ENCODE results near the gene AUP1. TPM values are rescaled to one million over a fixed set of nuclear protein-coding genes. Genes with fewer than 3 reads are reported as not detected.

Gene AUP1
- total RNA-seq, 1 experiment from 2014 or later, result 91.5 TPM

- Histone ChIP-seq H3K27me3 (ENCODE audit: insufficient read depth, low read length) (no peaks in the 10 kb centered on the region; the same call in 1 of the 2 replicates), H2AFZ (ENCODE audit: low read length) (no peak within 1 kb of the TSS), H3K56ac (ENCODE audit: insufficient read length, low read depth, low read length) (no peak within 1 kb of the TSS), H2BK12ac (ENCODE audit: insufficient read length, low read depth, low read length) (no peak within 1 kb of the TSS), H3K4ac (ENCODE audit: low read depth, low read length) (no peak within 1 kb of the TSS; the same call in 1 of the 2 replicates), H3K9me3 (ENCODE audit: control insufficient read depth, low read depth, low read length) (no peaks in the 10 kb centered on the region), H2BK20ac (ENCODE audit: low read depth, low read length, poor library complexity, severe bottlenecking) (no peak within 1 kb of the TSS), H2AK5ac (ENCODE audit: insufficient read length, low read length) (no peak within 1 kb of the TSS), H3K27ac (ENCODE audit: insufficient read length, low read depth, low read length) (no peak within 1 kb of the TSS), H4K5ac (ENCODE audit: insufficient read length, low read depth, low read length) (no peak within 1 kb of the TSS), H3K4me2 (ENCODE audit: insufficient read depth, insufficient read length, low read length) (peak within 1 kb of the TSS; percentile 63), H4K20me1 (ENCODE audit: control insufficient read depth, insufficient read depth, insufficient read length) (no peaks in the 10 kb centered on the region), H3K14ac (ENCODE audit: insufficient read depth, low read length) (peak within 1 kb of the TSS; percentile 82), H3T11ph (ENCODE audit: low read length) (no peak within 1 kb of the TSS), H3K18ac (ENCODE audit: insufficient read length, low read depth, low read length) (peak within 1 kb of the TSS; percentile 86), H3K79me2 (ENCODE audit: insufficient read depth, low read length) (no peaks in the 10 kb centered on the region), H3K4me1 (ENCODE audit: insufficient read depth, low read length) (0 out of 2 replicates have a peak, but pooled peaks cover 2% of the 10 kb centered on the region), H3K23me2 (ENCODE audit: insufficient read length, low read depth, low read length, poor library complexity, severe bottlenecking) (peaks cover 20% of the 10 kb centered on the region), H3K9ac (ENCODE audit: extremely low read depth, insufficient read length, low read length) (peak within 1 kb of the TSS; percentile 57), H3K79me1 (ENCODE audit: insufficient read depth, low read depth, low read length, poor library complexity, severe bottlenecking) (no peaks in the 10 kb centered on the region), H2BK5ac (ENCODE audit: insufficient read length, low read length) (no peak within 1 kb of the TSS), H2BK15ac (ENCODE audit: low read depth, low read length) (no peak within 1 kb of the TSS), H4K8ac (replicated peaks; ENCODE audit: insufficient read length, low read depth, low read length) (no peak within 1 kb of the TSS), H3K23ac (ENCODE audit: insufficient read length, low read depth, low read length) (no peak within 1 kb of the TSS), H4K91ac (ENCODE audit: insufficient read length, low read depth, low read length) (no peak within 1 kb of the TSS), H2BK120ac (ENCODE audit: low read depth, low read length, poor library complexity, severe bottlenecking) (peak within 1 kb of the TSS; percentile 82)
- H3K27ac Mint-ChIP-seq, result peak within 1 kb of the TSS; percentile 42 to 96 (median 89); a peak in 6 of 7 replicates
- peaks cover 23 to 24% of the 10 kb centered on the region in 2 experiments for H3K4me1 Mint-ChIP-seq
- peak; percentile 93 for DNase-seq
- H3K27me3 Mint-ChIP-seq (ENCODE audit: low read depth), result peaks cover 58% of the 10 kb centered on the region
- H3K9me3 Mint-ChIP-seq, result no peaks in the 10 kb centered on the region
- H3K4me3 Mint-ChIP-seq, result peak within 1 kb of the TSS; percentile 92 to 93
- WGBS (ENCODE audit: extremely low coverage, insufficient read length, low lambda C conversion rate), result no CpG with 5 or more reads among the region's 73 CpGs
- no peak for TF ChIP-seq CTCF (conservative IDR thresholded peaks at IDR 0.05)
- H3K36me3 Mint-ChIP-seq (ENCODE audit: insufficient read depth in 1 of 3, low read depth in 3 of 3), result peaks cover 0 to 23% (median 15%) of the 10 kb centered on the region in 3 experiments; a peak in 6 of 7 replicates
Measured at GRCh38 chr2:74553892-74554819, 24.6 kb upstream of the AUP1 start, which contains the start of the genes DOK1 and LOXL3. Gene DOK1 (plus strand): TSS chr2:74554720. CDS start chr2:74554755, 35 bp downstream. Gene LOXL3 (minus strand): TSS chr2:74553942. CDS start chr2:74552634, 1,308 bp downstream.

Data from H9 (cell line).